ENCODE results near the gene PTPRN2.

PTPRN2 gene

GRCh38 chr7:157770716-157771320, 816.8 kb downstream of the PTPRN2 start:
- no peak overlapping the region for H3K27ac ChIP-seq
- no peak for DNase-seq (ENCODE audit: low read depth, low spot score)

GRCh38 chr7:157769526-157770215, 818.0 kb downstream of the PTPRN2 start:
- DNase-seq (ENCODE audit: low read depth, low spot score) = no peak
- no peak overlapping the region for H3K27ac ChIP-seq

- DNase-seq (ENCODE audit: low read depth, low spot score) = no peak
- H3K27ac ChIP-seq = no peak overlapping the region
Measured at GRCh38 chr7:157769086-157769485, 818.5 kb downstream of the PTPRN2 start.

- no peak for DNase-seq (ENCODE audit: low read depth, low spot score)
Measured at GRCh38 chr7:157768198-157768597, 819.4 kb downstream of the PTPRN2 start.

GRCh38 chr7:157767506-157768197, 820.0 kb downstream of the PTPRN2 start:
- DNase-seq (ENCODE audit: low read depth, low spot score) = no peak
- no peak overlapping the region for H3K27ac ChIP-seq

More at GRCh38 chr7:157768198-157768597, 819.4 kb downstream of the PTPRN2 start:
- no peak overlapping the region for H3K27ac ChIP-seq

- DNase-seq (ENCODE audit: low read depth, low spot score) = no peak
- H3K27ac ChIP-seq = no peak overlapping the region
Measured at GRCh38 chr7:157766098-157766497, 821.5 kb downstream of the PTPRN2 start.

GRCh38 chr7:157764946-157765537, 822.6 kb downstream of the PTPRN2 start:
- no peak overlapping the region for H3K27ac ChIP-seq
- DNase-seq (ENCODE audit: low read depth, low spot score) = no peak

GRCh38 chr7:157764193-157764592, 823.4 kb downstream of the PTPRN2 start:
- DNase-seq (ENCODE audit: low read depth, low spot score) = no peak
- no peak overlapping the region for H3K27ac ChIP-seq

GRCh38 chr7:157763279-157764000, 824.2 kb downstream of the PTPRN2 start:
- no peak for DNase-seq (ENCODE audit: low read depth, low spot score)
- no peak overlapping the region for H3K27ac ChIP-seq

GRCh38 chr7:157762824-157763223, 824.8 kb downstream of the PTPRN2 start:
- DNase-seq (ENCODE audit: low read depth, low spot score) = no peak

GRCh38 chr7:157760004-157760730, 827.5 kb downstream of the PTPRN2 start:
- no peak for DNase-seq (ENCODE audit: low read depth, low spot score)
- no peak overlapping the region for H3K27ac ChIP-seq

More at GRCh38 chr7:157762824-157763223, 824.8 kb downstream of the PTPRN2 start:
- no peak overlapping the region for H3K27ac ChIP-seq

GRCh38 chr7:157759246-157759805, 828.3 kb downstream of the PTPRN2 start:
- no peak overlapping the region for H3K27ac ChIP-seq

GRCh38 chr7:157758468-157759245, 829.0 kb downstream of the PTPRN2 start:
- DNase-seq (ENCODE audit: low read depth, low spot score) = no peak
- H3K27ac ChIP-seq = no peak overlapping the region

More at GRCh38 chr7:157759246-157759805, 828.3 kb downstream of the PTPRN2 start:
- DNase-seq (ENCODE audit: low read depth, low spot score) = no peak

- no peak overlapping the region for H3K27ac ChIP-seq
- DNase-seq (ENCODE audit: low read depth, low spot score) = no peak
Measured at GRCh38 chr7:157757776-157758467, 829.7 kb downstream of the PTPRN2 start.

- H3K27ac ChIP-seq = no peak overlapping the region
- DNase-seq (ENCODE audit: low read depth, low spot score) = no peak
Measured at GRCh38 chr7:157757211-157757610, 830.4 kb downstream of the PTPRN2 start.

- H3K27ac ChIP-seq = no peak overlapping the region
- DNase-seq (ENCODE audit: low read depth, low spot score) = no peak
Measured at GRCh38 chr7:157755741-157756140, 831.9 kb downstream of the PTPRN2 start.

- H3K27ac ChIP-seq = no peak overlapping the region
- no peak for DNase-seq (ENCODE audit: low read depth, low spot score)
Measured at GRCh38 chr7:157754416-157754790, 833.2 kb downstream of the PTPRN2 start.

Measured in epithelial cell of prostate (primary cell).